Heart left ventricle (tissue), 16 donors: Measurements from ENCODE around the gene KRT7. TPM values are rescaled to one million over a fixed set of nuclear protein-coding genes. Genes with fewer than 3 reads are reported as not detected.

ENCODE experiments used
- ATAC-seq, 4 donors: fragments of 200-7000 bp; cut with Tn5 transposase; one replicate each; pipeline ENCODE4 v1.9.1; 2020 to 2022; ENCODE audit warnings: moderate library complexity in 4 of 4, mild to moderate bottlenecking in 3 of 4, moderate number of reproducible peaks in 1 of 4
- DNase-seq, 5 donors: peaks; one replicate each; pipeline ENCODE4 v3.0.0-alpha.2; 2020
- H3K27ac ChIP-seq, 12 donors: fragments of 200-600 bp; sonication (generic) in 4 of 12; one replicate each; pipeline versions ENCODE4 v1.5.0 to v1.8.0; 2016 to 2022; ENCODE audit warnings: mild to moderate bottlenecking in 2 of 12
- H3K27me3 ChIP-seq, 9 donors: fragments of 200-600 bp; sonication (generic) in 2 of 9; one replicate each; pipeline versions ENCODE4 v1.5.1 to v1.8.0; 2016 to 2022; ENCODE audit warnings: mild to moderate bottlenecking in 3 of 9
- H3K36me3 ChIP-seq, 9 donors: fragments of 200-600 bp; sonication (generic) in 2 of 9; one replicate each; pipeline versions ENCODE4 v1.5.0 to v1.8.0; 2018 to 2022; ENCODE audit warnings: mild to moderate bottlenecking in 2 of 9
- H3K4me1 ChIP-seq, 12 donors: fragments of 200-600 bp; sonication (generic) in 4 of 12; one replicate each; pipeline versions ENCODE4 v1.5.0 to v1.8.0; 2016 to 2022; ENCODE audit warnings: mild to moderate bottlenecking in 3 of 12
- H3K4me3 ChIP-seq, 12 donors: fragments of 200-600 bp; sonication (generic) in 4 of 12; one replicate each; pipeline versions ENCODE4 v1.5.0 to v1.8.0; 2017 to 2022; ENCODE audit warnings: mild to moderate bottlenecking in 9 of 12, moderate library complexity in 4 of 12
- H3K9me3 ChIP-seq, 12 donors: fragments of 200-600 bp; sonication (generic) in 4 of 12; one replicate each; pipeline versions ENCODE4 v1.5.0 to v1.8.0; 2016 to 2022; ENCODE audit warnings: mild to moderate bottlenecking in 1 of 12
- CTCF ChIP-seq, 12 donors: fragments of 200-600 bp; sonication (generic) in 4 of 12; IDR thresholded peaks; one replicate each; pipeline versions ENCODE4 v1.5.0 to v1.8.0; 2018 to 2022; ENCODE audit warnings: antibody characterized with exemption in 12 of 12, mild to moderate bottlenecking in 5 of 12
- POLR2A ChIP-seq, 2 donors: fragments of 450-650 bp; IDR thresholded peaks; one replicate each; pipeline ENCODE4 v1.6.1; 2017; ENCODE audit warnings: antibody characterized with exemption in 2 of 2, mild to moderate bottlenecking in 2 of 2, moderate library complexity in 2 of 2
- WGBS, 4 donors: extraction: QIAGEN DNeasy Blood & Tissue Kit in 2 of 4; methylation state at CpG; one replicate each; pipeline versions ENCODE4 v1.1.5 to v1.1.7; 2013 to 2018; 5-methylcytosine and 5-hydroxymethylcytosine counted together
- intact Hi-C, 10 donors: fragments of 100-400 bp; cut with DNase I; formaldehyde crosslinking; loops; one replicate each; pipeline versions ENCODE4 v1.11.1 to v1.14.2; 2022
- polyA plus RNA-seq, 2 donors: library from polyadenylated mRNA; stranded (reverse); fragments of 200-250 nt; gene quantifications; one replicate each; pipeline ENCODE4 v1.2.3, GENCODE V29; 2013
- total RNA-seq, 9 donors: library from RNA; depleted of rRNA in 2 of 9; stranded (reverse); fragments of >200 nt in 2 of 9; fragmentation: NEBNext Ultra II Directional in 3 of 9; extraction: Animal tissue kit (Norgen Biotek cat#: 25700) in 3 of 9; gene quantifications; one replicate each; pipeline versions ENCODE4 v1.1.0 to v1.2.4, GENCODE V29; 2016 to 2023
- donor health status: ischemic (EF 13 %, LVEDD 7.1; RV severe dilation, severe dysfunction).
- donor health status: healthy with polysubstance abuse.
- donor health status: DM: no; HTN: yes; CAD: no.
- donor health status: DM: no; HTN: no; CAD: no.
- donor health status: ischemic (EF 25% LVEDD 6.9; RV normal size, moderate dysfunction).
- donor health status: ischemic (EF 25% LVEDD 5.7; RV mildly dilated, moderate dysfunction).
- donor health status: healthy.
- donor health status: DM: yes; HTN: yes; CAD: no.
- donor health status: ischemic (EF 35%, LVEDD 5.7; RV mildly dilated, moderate dysfunction).
- donor health status: nonischemic (EF 11% LVEDD 7.7; RV severe dilation, severe dysfunction).
- donor health status: DM: yes; HTN: yes; CAD: no.
- donor health status: PGD.
- donor health status: ischemic (EF 29% LVEDD 5.4; RV normal size, mild dysfunction).
- donor health status: nonischemic (EF 23%, LVEDD 6.1; RV moderate dilation, normal function).

KRT7 gene
- total and polyA plus RNA-seq, 11 donors = 0.20 to 56.7 (median 3.1) TPM; not detected in 3

GRCh38 chr12:52225752-52226151 is 7.3 kb upstream of the KRT7 start:
- 87 to 90% (median 89%) methylated on average over 4 of the region's 4 CpGs for WGBS, 4 donors
- Histone ChIP-seq H3K9me3 (no peaks in the 10 kb centered on the region), H3K27me3 (peaks cover 0 to 23% (median 5%) of the 10 kb centered on the region in 9 donors), H3K4me1 (peaks cover 0 to 11% (median 4%) of the 10 kb centered on the region in 12 donors), H3K36me3 (no peaks in the 10 kb centered on the region), H3K4me3 (no peak overlapping the region), H3K27ac (no peak overlapping the region)
- intact Hi-C loops = loop anchor here in 1 of 10 donors (10.0 kb wide), 1 partner anchor 49 kb away; the partner anchor contains the start of gene KRT86
- ATAC-seq = no peak
- TF ChIP-seq CTCF (IDR thresholded peaks at IDR 0.05) (no peak), POLR2A (IDR thresholded peaks at IDR 0.05) (no peak)
- DNase-seq = peak in 1 of 5 donors; percentile 3

GRCh38 chr12:52226446-52226845 is 6.6 kb upstream of the KRT7 start:
- Histone ChIP-seq H3K9me3 (no peaks in the 10 kb centered on the region), H3K27me3 (peaks cover 0 to 17% (median 0%) of the 10 kb centered on the region in 9 donors), H3K27ac (no peak overlapping the region), H3K4me3 (no peak overlapping the region), H3K36me3 (no peaks in the 10 kb centered on the region), H3K4me1 (peaks cover 0 to 11% (median 6%) of the 10 kb centered on the region in 12 donors)
- intact Hi-C loops = loop anchor here in 1 of 10 donors (10.0 kb wide), 1 partner anchor 48 kb away; the partner anchor contains the start of gene KRT86
- 56 to 72% (median 68%) methylated on average over 4 of the region's 4 CpGs for WGBS, 4 donors
- ATAC-seq (no peak), DNase-seq (no peak)
- TF ChIP-seq CTCF (IDR thresholded peaks at IDR 0.05) (no peak), POLR2A (IDR thresholded peaks at IDR 0.05) (no peak)

- TF ChIP-seq CTCF (IDR thresholded peaks at IDR 0.05) (no peak), POLR2A (IDR thresholded peaks at IDR 0.05) (no peak)
- intact Hi-C loops = loop anchor here in 1 of 10 donors (10.0 kb wide), 1 partner anchor 47 kb away; the partner anchor contains the start of gene KRT86
- no peak for ATAC-seq
Observed at GRCh38 chr12:52227606-52228166, 5.4 kb upstream of the KRT7 start.

GRCh38 chr12:52228366-52228765 is 4.7 kb upstream of the KRT7 start:
- Histone ChIP-seq H3K9me3 (no peaks in the 10 kb centered on the region), H3K27me3 (peaks cover 3 to 22% (median 13%) of the 10 kb centered on the region in 9 donors), H3K4me1 (peaks cover 0 to 29% (median 15%) of the 10 kb centered on the region in 12 donors), H3K4me3 (no peak overlapping the region), H3K27ac (no peak overlapping the region), H3K36me3 (no peaks in the 10 kb centered on the region)
- no peak for TF ChIP-seq CTCF (IDR thresholded peaks at IDR 0.05)
- no peak for TF ChIP-seq POLR2A (IDR thresholded peaks at IDR 0.05)
- intact Hi-C loops = loop anchor here in 1 of 10 donors (10.0 kb wide), 1 partner anchor 46 kb away; the partner anchor contains the start of gene KRT86
- DNase-seq (no peak), ATAC-seq (no peak)
- WGBS, 4 donors = 46 to 82% (median 58%) methylated on average over 3 of the region's 3 CpGs

More at GRCh38 chr12:52227606-52228166, 5.4 kb upstream of the KRT7 start:
- Histone ChIP-seq H3K4me3 (no peak overlapping the region), H3K27me3 (peaks cover 0 to 20% (median 6%) of the 10 kb centered on the region in 9 donors), H3K36me3 (no peaks in the 10 kb centered on the region), H3K4me1 (peaks cover 0 to 23% (median 9%) of the 10 kb centered on the region in 12 donors), H3K27ac (no peak overlapping the region), H3K9me3 (no peaks in the 10 kb centered on the region)
- WGBS, 4 donors = 53 to 87% (median 80%) methylated on average over 5 of the region's 5 CpGs
- peak in 1 of 5 donors; percentile 11 for DNase-seq
